Measurements from ENCODE around the gene INSYN2B. TPM values are rescaled to one million over a fixed set of nuclear protein-coding genes. Genes with fewer than 3 reads are reported as not detected.

The INSYN2B gene
- total RNA-seq, 1 donor from 2014 or later: 0.56 TPM

GRCh38 chr5:169934990-169935389, 45.3 kb downstream of the INSYN2B start:
- no peak for TF ChIP-seq CTCF (IDR thresholded peaks at IDR 0.05; ENCODE audit: unreplicated experiment)
- peaks cover 2% of the 10 kb centered on the region for H3K4me1 Mint-ChIP-seq
- peaks cover 64% of the 10 kb centered on the region for H3K27me3 Mint-ChIP-seq (ENCODE audit: low read depth)
- no peaks in the 10 kb centered on the region for H3K36me3 Mint-ChIP-seq
- DNase-seq (ENCODE audit: low spot score in 2 of 2, unreplicated experiment in 2 of 2): no peak
- H3K27ac Mint-ChIP-seq: no peak overlapping the region
- no peak overlapping the region for H3K4me3 Mint-ChIP-seq
- no peaks in the 10 kb centered on the region for H3K9me3 Mint-ChIP-seq

- Mint-ChIP-seq H3K4me1 (peaks cover 2% of the 10 kb centered on the region), H3K4me3 (no peak overlapping the region), H3K36me3 (no peaks in the 10 kb centered on the region), H3K9me3 (no peaks in the 10 kb centered on the region), H3K27me3 (ENCODE audit: low read depth) (peaks cover 64% of the 10 kb centered on the region), H3K27ac (no peak overlapping the region)
- no peak for TF ChIP-seq CTCF (IDR thresholded peaks at IDR 0.05; ENCODE audit: unreplicated experiment)
- no peak for DNase-seq (ENCODE audit: low spot score in 2 of 2, unreplicated experiment in 2 of 2)
Observed at GRCh38 chr5:169933616-169934015, 46.7 kb downstream of the INSYN2B start.

- H3K9me3 Mint-ChIP-seq: no peaks in the 10 kb centered on the region
- no peak for TF ChIP-seq CTCF (IDR thresholded peaks at IDR 0.05; ENCODE audit: unreplicated experiment)
- H3K4me1 Mint-ChIP-seq: peaks cover 2% of the 10 kb centered on the region
- H3K36me3 Mint-ChIP-seq: no peaks in the 10 kb centered on the region
- peaks cover 60% of the 10 kb centered on the region for H3K27me3 Mint-ChIP-seq (ENCODE audit: low read depth)
- H3K27ac Mint-ChIP-seq: no peak overlapping the region
- DNase-seq (ENCODE audit: low spot score in 2 of 2, unreplicated experiment in 2 of 2): no peak
- H3K4me3 Mint-ChIP-seq: no peak overlapping the region
Observed at GRCh38 chr5:169933127-169933526, 47.2 kb downstream of the INSYN2B start.

GRCh38 chr5:169923988-169924387, 56.3 kb downstream of the INSYN2B start:
- Mint-ChIP-seq H3K36me3 (no peaks in the 10 kb centered on the region), H3K9me3 (no peaks in the 10 kb centered on the region), H3K4me3 (no peak overlapping the region), H3K27ac (no peak overlapping the region), H3K4me1 (no peaks in the 10 kb centered on the region), H3K27me3 (ENCODE audit: low read depth) (peaks cover 7% of the 10 kb centered on the region)
- DNase-seq (ENCODE audit: low spot score in 2 of 2, unreplicated experiment in 2 of 2): no peak
- no peak for TF ChIP-seq CTCF (IDR thresholded peaks at IDR 0.05; ENCODE audit: unreplicated experiment)

- TF ChIP-seq CTCF (IDR thresholded peaks at IDR 0.05; ENCODE audit: unreplicated experiment): no peak
- H3K4me3 Mint-ChIP-seq: no peak overlapping the region
- no peaks in the 10 kb centered on the region for H3K36me3 Mint-ChIP-seq
Observed at GRCh38 chr5:169922474-169922873, 57.8 kb downstream of the INSYN2B start.

GRCh38 chr5:169921949-169922348, 58.3 kb downstream of the INSYN2B start:
- Mint-ChIP-seq H3K27ac (no peak overlapping the region), H3K4me3 (no peak overlapping the region), H3K36me3 (no peaks in the 10 kb centered on the region), H3K4me1 (no peaks in the 10 kb centered on the region), H3K27me3 (ENCODE audit: low read depth) (peaks cover 10% of the 10 kb centered on the region), H3K9me3 (no peaks in the 10 kb centered on the region)
- no peak for DNase-seq (ENCODE audit: low spot score in 2 of 2, unreplicated experiment in 2 of 2)
- TF ChIP-seq CTCF (IDR thresholded peaks at IDR 0.05; ENCODE audit: unreplicated experiment): no peak

More at GRCh38 chr5:169922474-169922873, 57.8 kb downstream of the INSYN2B start:
- no peak overlapping the region for H3K27ac Mint-ChIP-seq
- H3K9me3 Mint-ChIP-seq: no peaks in the 10 kb centered on the region
- H3K27me3 Mint-ChIP-seq (ENCODE audit: low read depth): peaks cover 10% of the 10 kb centered on the region
- no peak for DNase-seq (ENCODE audit: low spot score in 2 of 2, unreplicated experiment in 2 of 2)
- no peaks in the 10 kb centered on the region for H3K4me1 Mint-ChIP-seq
